Coronary artery (tissue), 2 donors: ENCODE data around the gene MVK.

Source experiments
- DNase-seq: peaks from one replicate; pipeline ENCODE4 v3.0.0-alpha.2; 2017; ENCODE audit warnings: low spot score
- H3K27ac ChIP-seq, 2 donors: fragments of 200-600 bp; sonication (generic); one replicate each; pipeline ENCODE4 v1.5.1; 2016 to 2019
- H3K4me3 ChIP-seq: fragments of 200-600 bp; sonication (generic); 2 replicates; pipeline ENCODE4 v1.5.1; 2016; ENCODE audit warnings: mild to moderate bottlenecking, moderate library complexity
- CTCF ChIP-seq: fragments of 200-600 bp; sonication (generic); IDR thresholded peaks from one replicate; pipeline ENCODE4 v1.5.1; 2019; ENCODE audit warnings: antibody characterized with exemption

The MVK gene

GRCh38 chr12:109615556-109616229, 42.1 kb downstream of the MVK start:
- TF ChIP-seq CTCF = no peak
- no peak for DNase-seq
- H3K27ac ChIP-seq = no peak overlapping the region
- no peak overlapping the region for H3K4me3 ChIP-seq

GRCh38 chr12:109617491-109617890, 43.9 kb downstream of the MVK start:
- no peak for DNase-seq
- no peak for TF ChIP-seq CTCF
- H3K27ac ChIP-seq = no peak overlapping the region
- H3K4me3 ChIP-seq = no peak overlapping the region

GRCh38 chr12:109618082-109618481, 44.5 kb downstream of the MVK start:
- no peak overlapping the region for H3K27ac ChIP-seq
- no peak for TF ChIP-seq CTCF
- H3K4me3 ChIP-seq = no peak overlapping the region
- DNase-seq = no peak

- Histone ChIP-seq H3K27ac (no peak overlapping the region), H3K4me3 (no peak overlapping the region)
- no peak for DNase-seq
- no peak for TF ChIP-seq CTCF
Measured at GRCh38 chr12:109619002-109619604, 45.5 kb downstream of the MVK start.

- DNase-seq = no peak
- Histone ChIP-seq H3K27ac (peak overlapping the region in 1 of 2 donors; percentile 3), H3K4me3 (no peak overlapping the region)
- TF ChIP-seq CTCF = no peak
Measured at GRCh38 chr12:109621211-109621694, 47.7 kb downstream of the MVK start.

GRCh38 chr12:109621901-109622364, 48.3 kb downstream of the MVK start:
- TF ChIP-seq CTCF = no peak
- Histone ChIP-seq H3K27ac (peak overlapping the region in 1 of 2 donors; percentile 3), H3K4me3 (no peak overlapping the region)
- no peak for DNase-seq

GRCh38 chr12:109624467-109624866, 50.9 kb downstream of the MVK start:
- no peak for DNase-seq
- no peak overlapping the region for H3K27ac ChIP-seq
- no peak overlapping the region for H3K4me3 ChIP-seq
- TF ChIP-seq CTCF = no peak
